AG04450 (cell line): Measurements from ENCODE around the gene RRP7A. TPM values are rescaled to one million over a fixed set of nuclear protein-coding genes. Genes with fewer than 3 reads are reported as not detected.

Source experiments
- CTCF ChIA-PET: fragments of 300-600, 350-600 bp; formaldehyde crosslinking; extraction: SDS; loops from one replicate; lab custom pipeline; 2022; ENCODE audit warnings: antibody characterized with exemption, inconsistent platforms; lab: Charles Lee
- POLR2A ChIA-PET: fragments of 350-600 bp; formaldehyde crosslinking; extraction: SDS; loops from one replicate; lab custom pipeline; 2021; ENCODE audit warnings: antibody characterized with exemption, inconsistent platforms; lab: Yijun Ruan, JAX
- DNase-seq: peaks from one replicate; pipeline ENCODE4 v3.0.0-alpha.2; 2011; ENCODE audit warnings: low read depth, low spot score
- H3K27ac ChIP-seq: one replicate; pipeline ENCODE4 v1.5.1; 2012; ENCODE audit warnings: low read depth, low read length, control low read depth
- H3K27me3 ChIP-seq: one replicate; pipeline ENCODE4 v1.6.0; 2012; ENCODE audit warnings: low read length; ENCODE audit not compliant: control insufficient read depth, insufficient read depth
- H3K4me3 ChIP-seq: 2 replicates; pipeline ENCODE4 v1.5.1; 2011; ENCODE audit warnings: mild to moderate bottlenecking, low read depth, low read length, control low read depth
- H3K9me3 ChIP-seq: 2 replicates; pipeline ENCODE4 v1.5.1; 2012; ENCODE audit warnings: low read length; ENCODE audit not compliant: control insufficient read depth, insufficient read depth
- polyA plus RNA-seq: library from polyadenylated mRNA; depleted of rRNA; stranded (reverse); fragments of >200 nt; gene quantifications from 2 replicates; pipeline ENCODE4 v1.2.3, GENCODE V29; 2011; rRNA removed
- small RNA-seq: library from RNA; depleted of rRNA; stranded (forward); fragments of <200 nt; gene quantifications from one replicate; pipeline ENCODE3, GENCODE V24; 2012; ENCODE audit warnings: low read depth; ENCODE audit not compliant: insufficient read length
- TF ChIP-seq, protein P1 (sequence below): IDR thresholded peaks from 2 replicates; pipeline ENCODE4 v1.5.1; 2011; ENCODE audit warnings: low read depth, low read length, control low read depth, inconsistent platforms

RRP7A gene
- polyA plus RNA-seq, 1 experiment = 17.4 TPM

DNA sequence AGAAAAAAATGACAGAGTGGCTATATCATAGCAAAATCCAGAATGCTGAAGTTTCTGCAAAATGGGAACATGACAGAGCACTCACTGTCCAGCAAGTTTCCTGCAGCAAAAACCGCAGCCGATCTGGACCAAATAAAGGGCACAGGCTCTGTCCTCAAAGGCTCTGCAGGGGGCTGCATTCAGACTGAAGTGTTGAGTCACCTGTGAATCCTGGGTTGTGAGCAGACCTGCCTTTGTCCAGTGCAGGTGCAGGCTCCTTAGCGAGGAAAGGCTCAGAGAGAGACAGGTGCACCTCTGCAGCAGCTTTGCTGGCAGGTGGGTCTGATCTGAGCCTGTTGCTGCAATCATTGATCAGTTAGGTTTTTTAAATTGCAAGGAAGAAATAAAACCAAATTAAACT, 58.1 kb downstream of the RRP7A start:
- H3K27ac ChIP-seq = no peak overlapping the region
- no peaks in the 10 kb centered on the region for H3K9me3 ChIP-seq
- TF ChIP-seq, protein P1, sequence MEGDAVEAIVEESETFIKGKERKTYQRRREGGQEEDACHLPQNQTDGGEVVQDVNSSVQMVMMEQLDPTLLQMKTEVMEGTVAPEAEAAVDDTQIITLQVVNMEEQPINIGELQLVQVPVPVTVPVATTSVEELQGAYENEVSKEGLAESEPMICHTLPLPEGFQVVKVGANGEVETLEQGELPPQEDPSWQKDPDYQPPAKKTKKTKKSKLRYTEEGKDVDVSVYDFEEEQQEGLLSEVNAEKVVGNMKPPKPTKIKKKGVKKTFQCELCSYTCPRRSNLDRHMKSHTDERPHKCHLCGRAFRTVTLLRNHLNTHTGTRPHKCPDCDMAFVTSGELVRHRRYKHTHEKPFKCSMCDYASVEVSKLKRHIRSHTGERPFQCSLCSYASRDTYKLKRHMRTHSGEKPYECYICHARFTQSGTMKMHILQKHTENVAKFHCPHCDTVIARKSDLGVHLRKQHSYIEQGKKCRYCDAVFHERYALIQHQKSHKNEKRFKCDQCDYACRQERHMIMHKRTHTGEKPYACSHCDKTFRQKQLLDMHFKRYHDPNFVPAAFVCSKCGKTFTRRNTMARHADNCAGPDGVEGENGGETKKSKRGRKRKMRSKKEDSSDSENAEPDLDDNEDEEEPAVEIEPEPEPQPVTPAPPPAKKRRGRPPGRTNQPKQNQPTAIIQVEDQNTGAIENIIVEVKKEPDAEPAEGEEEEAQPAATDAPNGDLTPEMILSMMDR = no peak
- peaks cover 31% of the 10 kb centered on the region for H3K27me3 ChIP-seq
- POLR2A ChIA-PET = no interaction called here
- no peak overlapping the region for H3K4me3 ChIP-seq
- no peak for DNase-seq
- CTCF ChIA-PET = no interaction called here

Small RNAs within 50 kb of the gene (small RNA-seq; reads per million reads assigned to genes)
- not detected for gene RN7SKP80
- not detected for gene RNU6-513P

Other genes with a start within 250 kb of the RRP7A start
- 14.1 TPM in 2 replicates for gene TCF20, start 249.1 kb downstream of the RRP7A start, polyA plus RNA-seq
- gene NFAM1, start 87.4 kb downstream of the RRP7A start, polyA plus RNA-seq = not detected in 2 replicates
- gene SERHL2, start 34.2 kb upstream of the RRP7A start, polyA plus RNA-seq = 6.6 and 9.0 TPM in 2 replicates
- 50.6 and 55.7 TPM in 2 replicates for gene POLDIP3, start 95.1 kb upstream of the RRP7A start, polyA plus RNA-seq
- gene ATP5MGL, start 120.8 kb upstream of the RRP7A start, polyA plus RNA-seq = 0.15 TPM in 1 of 2 replicates, not detected in the other
- 110 and 151 TPM in 2 replicates for gene CYB5R3, start 129.6 kb upstream of the RRP7A start, polyA plus RNA-seq
- 1.8 and 2.7 TPM in 2 replicates for gene A4GALT, start 201.1 kb upstream of the RRP7A start, polyA plus RNA-seq